Neuronal stem cell (in vitro differentiated cells): ENCODE data around the gene SHLD3.

Source experiments
- DNase-seq: peaks from one replicate; pipeline ENCODE4 v3.0.0-alpha.2; 2013; ENCODE audit warnings: low spot score
- H2AFZ ChIP-seq: one replicate; pipeline ENCODE4 v1.6.1; 2013; ENCODE audit warnings: mild to moderate bottlenecking, low read length, inconsistent platforms
- H2AK5ac ChIP-seq: 2 replicates; pipeline ENCODE4 v1.6.1; 2013; ENCODE audit warnings: low read depth, mild to moderate bottlenecking, inconsistent platforms, low read length, moderate library complexity, mixed read lengths
- H2BK120ac ChIP-seq: 2 replicates; pipeline ENCODE4 v1.6.1; 2013; ENCODE audit warnings: low read depth, mild to moderate bottlenecking, inconsistent platforms, low read length, moderate library complexity, mixed read lengths
- H2BK12ac ChIP-seq: one replicate; pipeline ENCODE4 v1.6.1; 2013; ENCODE audit warnings: low read length, inconsistent platforms
- H2BK15ac ChIP-seq: 2 replicates; pipeline ENCODE4 v1.6.1; 2013; ENCODE audit warnings: mild to moderate bottlenecking, low read length, inconsistent platforms, mixed read lengths
- H2BK5ac ChIP-seq: one replicate; pipeline ENCODE4 v1.6.1; 2013; ENCODE audit warnings: inconsistent platforms, mild to moderate bottlenecking, low read length, moderate library complexity
- H3K14ac ChIP-seq: one replicate; pipeline ENCODE4 v1.6.1; 2013; ENCODE audit warnings: low read length, inconsistent platforms
- H3K18ac ChIP-seq: 2 replicates; pipeline ENCODE4 v1.6.1; 2013; ENCODE audit warnings: low read length, inconsistent platforms
- H3K23ac ChIP-seq: 2 replicates; pipeline ENCODE4 v1.6.1; 2013; ENCODE audit warnings: low read depth, mild to moderate bottlenecking, mixed read lengths, low read length, inconsistent platforms; ENCODE audit not compliant: poor library complexity
- H3K27ac ChIP-seq: replicated peaks from 3 replicates; pipeline ENCODE4 v1.5.1; 2013; ENCODE audit warnings: low read length, inconsistent platforms
- H3K27me3 ChIP-seq, 3 experiments: 2 replicates each; pipeline ENCODE4 v1.6.1; 2013; ENCODE audit warnings: low read length in 3 of 3, mild to moderate bottlenecking in 2 of 3, inconsistent platforms in 1 of 3, low read depth in 1 of 3, mixed read lengths in 1 of 3, moderate library complexity in 1 of 3; ENCODE audit not compliant: control insufficient read depth in 3 of 3, insufficient read depth in 3 of 3
- H3K36me3 ChIP-seq, 2 donors: replicated peaks in 1 of 2; 2 replicates each; pipeline ENCODE4 v1.6.1; 2013; ENCODE audit warnings: low read length in 2 of 2; ENCODE audit not compliant: control insufficient read depth in 2 of 2, insufficient read depth in 2 of 2
- H3K4ac ChIP-seq: 2 replicates; pipeline ENCODE4 v1.6.1; 2013; ENCODE audit warnings: inconsistent platforms, mild to moderate bottlenecking, low read length, moderate library complexity
- H3K4me1 ChIP-seq, 2 donors: 1 replicate in 1 of 2; 2 replicates in 1 of 2; pipeline ENCODE4 v1.6.1; 2013; ENCODE audit warnings: low read length in 2 of 2, low read depth in 1 of 2; ENCODE audit not compliant: control insufficient read depth in 2 of 2, insufficient read depth in 1 of 2
- H3K4me2 ChIP-seq: one replicate; pipeline ENCODE4 v1.6.1; 2013; ENCODE audit warnings: mild to moderate bottlenecking, low read length, inconsistent platforms; ENCODE audit not compliant: insufficient read depth, poor library complexity, severe bottlenecking
- H3K4me3 ChIP-seq, 2 donors: 2 replicates each; pipeline ENCODE4 v1.5.1; 2013; ENCODE audit warnings: low read length in 2 of 2, mild to moderate bottlenecking in 2 of 2, inconsistent platforms in 1 of 2, moderate library complexity in 1 of 2
- H3K79me1 ChIP-seq: one replicate; pipeline ENCODE4 v1.6.1; 2013; ENCODE audit warnings: low read depth, mild to moderate bottlenecking, inconsistent platforms, low read length, moderate library complexity
- H3K9ac ChIP-seq: one replicate; pipeline ENCODE4 v1.6.1; 2013; ENCODE audit warnings: mild to moderate bottlenecking, low read depth, low read length, inconsistent platforms; ENCODE audit not compliant: poor library complexity
- H3K9me3 ChIP-seq, 2 donors: replicated peaks in 1 of 2; 2 replicates each; pipeline versions ENCODE3 to v1.6.1; 2013; ENCODE audit warnings: low read length in 2 of 2, mild to moderate bottlenecking in 2 of 2, inconsistent platforms in 1 of 2, low read depth in 1 of 2, mixed read lengths in 1 of 2, moderate library complexity in 1 of 2; ENCODE audit not compliant: control insufficient read depth in 2 of 2, insufficient read depth in 1 of 2
- H4K8ac ChIP-seq: one replicate; pipeline ENCODE4 v1.6.1; 2013; ENCODE audit warnings: low read depth, mild to moderate bottlenecking, inconsistent platforms, low read length, moderate library complexity
- H4K91ac ChIP-seq: one replicate; pipeline ENCODE4 v1.6.1; 2013; ENCODE audit warnings: low read length, low read depth, mild to moderate bottlenecking, inconsistent platforms; ENCODE audit not compliant: poor library complexity
- WGBS, 2 donors: extraction: QIAGEN DNeasy Blood & Tissue Kit; methylation state at CpG; one replicate each; pipeline ENCODE4 v1.1.7; 2013; ENCODE audit warnings: missing lambda C conversion rate in 2 of 2, mixed read lengths in 1 of 2; ENCODE audit not compliant: insufficient read length in 2 of 2, insufficient replicate concordance in 1 of 2; ENCODE audit errors: extremely low coverage in 2 of 2; 5-methylcytosine and 5-hydroxymethylcytosine counted together

Gene SHLD3

DNA sequence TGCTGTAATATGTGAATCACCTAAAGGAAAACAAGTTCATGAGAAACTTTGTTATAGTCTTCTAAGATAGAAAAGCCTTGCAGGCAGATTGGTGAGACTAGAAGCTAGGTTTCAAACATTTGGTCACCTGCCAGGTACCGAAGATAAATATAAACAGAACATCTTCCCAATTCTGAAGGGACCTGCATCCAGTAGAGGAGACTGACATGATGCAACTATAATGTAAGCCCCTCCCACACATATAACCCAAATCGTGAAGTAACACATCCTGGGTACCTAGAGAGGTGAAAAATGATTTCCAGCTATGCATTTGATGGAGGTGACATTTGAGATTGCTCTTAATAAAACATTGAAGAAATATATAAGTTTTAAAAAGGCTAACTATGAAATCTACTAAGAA lies 29.9 kb downstream of the SHLD3 start:
- Histone ChIP-seq H3K4ac (no peak overlapping the region), H3K18ac (no peak overlapping the region), H3K36me3 (peaks cover 0 to 51% of the 10 kb centered on the region in 2 donors), H2BK5ac (no peak overlapping the region), H3K14ac (no peak overlapping the region), H3K9ac (no peak overlapping the region), H2AK5ac (no peak overlapping the region), H3K79me1 (no peaks in the 10 kb centered on the region), H3K4me1 (no peaks in the 10 kb centered on the region), H2BK120ac (no peak overlapping the region), H3K27ac (no peak overlapping the region), H2BK12ac (no peak overlapping the region), H3K9me3 (no peaks in the 10 kb centered on the region), H3K23ac (no peak overlapping the region), H3K4me3 (no peak overlapping the region), H2BK15ac (no peak overlapping the region), H3K4me2 (no peak overlapping the region), H4K91ac (no peak overlapping the region), H4K8ac (no peak overlapping the region), H3K27me3 (no peaks in the 10 kb centered on the region), H2AFZ (no peak overlapping the region)
- no CpG with 5 or more reads among the region's 2 CpGs for WGBS, 2 donors
- no peak for DNase-seq

DNA sequence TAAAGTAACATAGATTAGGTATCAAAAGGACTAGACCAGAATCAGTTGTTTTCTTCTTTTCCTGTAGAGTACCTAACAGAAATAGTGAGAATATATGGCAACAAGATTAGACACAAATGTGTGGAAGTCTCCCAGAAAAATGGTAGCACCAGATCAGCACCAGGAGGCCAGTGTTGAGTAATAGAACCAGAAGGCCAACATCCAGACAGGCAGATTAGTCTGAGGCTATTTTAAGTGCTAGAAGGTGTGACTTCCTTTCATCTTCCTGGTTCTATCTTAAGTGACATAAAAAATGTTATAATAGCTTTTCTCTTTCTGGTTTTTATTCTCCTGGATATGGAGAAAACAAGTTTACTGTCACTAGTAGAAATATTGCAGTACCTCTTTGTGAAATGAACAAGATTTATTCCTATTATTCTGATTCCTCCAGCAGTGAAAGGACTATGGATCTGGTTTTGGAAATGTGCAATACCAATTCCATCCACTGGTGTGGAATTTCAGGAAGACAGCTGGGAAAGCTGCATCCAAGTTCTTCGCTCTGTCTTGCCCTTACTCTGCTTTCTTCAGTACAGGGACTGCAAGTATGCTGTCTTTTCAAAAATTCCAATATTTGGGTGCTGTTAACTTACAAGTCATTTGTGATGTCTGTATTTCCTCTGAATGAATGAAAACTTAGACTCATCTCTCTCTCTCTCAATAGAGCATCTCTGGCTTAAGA lies 39.1 kb downstream of the SHLD3 start:
- no peak overlapping the region for H2BK5ac ChIP-seq
- H2BK12ac ChIP-seq: no peak overlapping the region
- H3K36me3 ChIP-seq: peaks cover 0 to 80% of the 10 kb centered on the region in 2 donors
- H2AFZ ChIP-seq: no peak overlapping the region
- no peaks in the 10 kb centered on the region for H3K27me3 ChIP-seq
- no peak overlapping the region for H3K18ac ChIP-seq
- no peaks in the 10 kb centered on the region for H3K9me3 ChIP-seq
- no peak overlapping the region for H3K23ac ChIP-seq
- H3K79me1 ChIP-seq: no peaks in the 10 kb centered on the region
- no peak overlapping the region for H2BK120ac ChIP-seq
- H3K4me1 ChIP-seq: peaks cover 0 to 2% of the 10 kb centered on the region in 2 donors
- no peak overlapping the region for H3K4me3 ChIP-seq
- H4K91ac ChIP-seq: no peak overlapping the region
- H4K8ac ChIP-seq: no peak overlapping the region
- H3K9ac ChIP-seq: no peak overlapping the region
- no CpG with 5 or more reads among the region's 1 CpG for WGBS, 2 donors
- no peak overlapping the region for H3K4ac ChIP-seq
- no peak overlapping the region for H2AK5ac ChIP-seq
- H3K14ac ChIP-seq: no peak overlapping the region
- H3K4me2 ChIP-seq: no peak overlapping the region
- DNase-seq: peak; percentile 23
- H3K27ac ChIP-seq: no peak overlapping the region
- no peak overlapping the region for H2BK15ac ChIP-seq

DNA sequence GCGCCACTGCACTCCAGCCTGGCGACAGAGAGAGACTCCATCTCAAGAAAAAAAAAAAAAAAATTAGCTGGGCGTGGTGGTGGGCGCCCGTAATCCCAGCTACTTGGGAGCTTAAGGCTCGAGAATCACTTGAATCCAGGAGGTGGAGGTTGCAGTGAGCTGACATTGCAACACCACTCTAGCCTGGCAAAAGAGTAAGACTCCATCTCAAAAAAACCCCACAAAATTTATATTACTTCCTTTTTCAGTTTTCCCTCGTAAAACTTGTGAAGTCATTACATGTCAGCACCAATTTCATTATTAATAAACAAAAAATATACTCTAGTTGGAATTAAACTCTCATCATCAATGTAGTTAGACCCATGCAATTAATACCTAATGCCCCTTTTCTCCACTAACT lies 43.9 kb downstream of the SHLD3 start:
- no peak overlapping the region for H3K27ac ChIP-seq
- no peak overlapping the region for H2BK12ac ChIP-seq
- H3K4ac ChIP-seq: no peak overlapping the region
- H3K4me1 ChIP-seq: peaks cover 0 to 2% of the 10 kb centered on the region in 2 donors
- H3K9ac ChIP-seq: no peak overlapping the region
- no peak overlapping the region for H2AFZ ChIP-seq
- H3K18ac ChIP-seq: no peak overlapping the region
- no peak overlapping the region for H2BK5ac ChIP-seq
- H4K91ac ChIP-seq: no peak overlapping the region
- no peak for DNase-seq
- H3K4me3 ChIP-seq: no peak overlapping the region
- H3K27me3 ChIP-seq: no peaks in the 10 kb centered on the region
- no peak overlapping the region for H3K14ac ChIP-seq
- H2BK15ac ChIP-seq: no peak overlapping the region
- WGBS, 2 donors: no CpG with 5 or more reads among the region's 7 CpGs
- H2BK120ac ChIP-seq: no peak overlapping the region
- H3K9me3 ChIP-seq: no peaks in the 10 kb centered on the region
- no peak overlapping the region for H4K8ac ChIP-seq
- no peak overlapping the region for H3K4me2 ChIP-seq
- H3K36me3 ChIP-seq: peaks cover 0 to 71% of the 10 kb centered on the region in 2 donors
- H2AK5ac ChIP-seq: no peak overlapping the region
- H3K23ac ChIP-seq: no peak overlapping the region
- no peaks in the 10 kb centered on the region for H3K79me1 ChIP-seq

DNA sequence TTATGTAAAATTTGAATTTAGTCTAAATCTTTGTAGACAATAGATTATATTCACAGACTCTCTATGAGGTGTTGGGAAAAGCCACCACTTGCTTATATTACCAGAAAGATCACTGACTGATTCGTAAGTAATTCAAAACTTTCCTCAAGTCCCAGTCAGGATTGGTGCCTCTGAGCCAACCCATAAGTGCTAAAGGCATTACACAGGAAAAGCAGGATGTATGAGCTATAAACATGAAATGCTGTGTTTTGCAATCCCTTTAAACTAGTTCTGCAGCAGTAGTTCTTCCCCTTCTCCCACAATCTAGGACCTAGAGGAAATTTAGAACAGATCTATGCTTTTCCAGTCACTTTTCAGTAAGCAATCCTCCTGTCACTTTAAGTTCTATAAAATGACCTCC lies 48.0 kb downstream of the SHLD3 start:
- Histone ChIP-seq H3K9ac (no peak overlapping the region), H2BK120ac (no peak overlapping the region), H2BK5ac (no peak overlapping the region), H2AFZ (no peak overlapping the region), H3K23ac (no peak overlapping the region), H3K36me3 (peaks cover 0 to 42% of the 10 kb centered on the region in 2 donors), H2BK15ac (no peak overlapping the region), H3K4me2 (no peak overlapping the region), H2BK12ac (no peak overlapping the region), H3K18ac (no peak overlapping the region), H2AK5ac (no peak overlapping the region), H4K8ac (no peak overlapping the region), H3K27me3 (no peaks in the 10 kb centered on the region), H3K27ac (no peak overlapping the region), H3K4me3 (no peak overlapping the region), H3K14ac (no peak overlapping the region), H3K4ac (no peak overlapping the region), H3K4me1 (no peaks in the 10 kb centered on the region), H4K91ac (no peak overlapping the region), H3K9me3 (no peaks in the 10 kb centered on the region), H3K79me1 (peaks cover 1% of the 10 kb centered on the region)
- DNase-seq: no peak
- no CpG with 5 or more reads among the region's 1 CpG for WGBS, 2 donors
